HG02885 (cell line): ENCODE data around the gene TRAPPC12.
"Not testable (repeated sequence)": the region's sequence is repeated elsewhere in the genome, so short reads cannot be mapped to it uniquely, and the experiment has no call there.

Experiments
- ATAC-seq: cut with Tn5 transposase; IDR thresholded peaks from one replicate; pipeline ENCODE4 v1.9.1; 2021; ENCODE audit warnings: mild to moderate bottlenecking; ENCODE audit not compliant: unreplicated experiment, poor library complexity

The TRAPPC12 gene

GRCh38 chr2:3365219-3365618, 14.3 kb upstream of the TRAPPC12 start:
- no peak for ATAC-seq

DNA sequence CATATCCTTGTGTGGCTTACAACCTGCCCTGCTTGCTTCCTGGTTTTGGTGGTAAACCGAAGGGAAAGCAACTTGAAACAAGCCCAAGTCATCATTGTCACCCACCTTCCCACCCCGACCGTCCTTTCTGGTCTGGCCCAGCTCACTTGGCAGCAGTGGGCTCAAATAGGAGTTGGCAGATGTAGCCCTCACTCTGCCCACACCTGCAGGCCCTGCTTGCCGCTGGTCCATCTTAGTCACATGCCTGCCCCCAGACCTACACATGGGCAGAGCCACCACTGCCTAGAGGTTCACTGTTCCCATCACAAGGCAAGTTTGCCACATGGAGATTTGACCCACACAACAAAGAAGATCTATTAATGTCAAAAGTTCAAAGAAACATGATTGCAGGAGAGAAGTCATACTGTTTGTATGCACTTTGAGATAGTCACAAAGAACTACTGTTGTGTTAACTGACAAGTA, 11.2 kb upstream of the TRAPPC12 start:
- ATAC-seq = no peak

GRCh38 chr2:3369340-3370181, 9.9 kb upstream of the TRAPPC12 start:
- ATAC-seq = not testable (repeated sequence)

DNA sequence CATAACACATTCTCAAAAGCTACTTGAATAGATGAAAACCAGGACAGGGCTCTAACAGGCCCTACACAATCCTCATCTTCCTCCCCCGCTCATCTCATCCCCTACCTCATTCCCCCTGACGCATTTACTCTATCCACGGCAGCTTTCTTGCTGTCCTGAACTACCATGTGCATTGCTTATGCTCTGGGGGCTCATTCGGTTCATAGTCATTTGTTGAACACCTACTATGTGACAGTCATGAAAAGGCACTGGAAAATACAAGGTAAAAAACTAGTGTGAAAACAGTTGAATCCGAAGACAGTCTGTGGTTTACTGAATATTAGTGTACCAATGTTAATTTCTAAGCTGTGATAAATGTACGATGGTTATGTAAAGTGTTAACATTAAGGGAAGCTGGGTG, 2.7 kb upstream of the TRAPPC12 start:
- ATAC-seq = no peak

GRCh38 chr2:3377279-3377611, 2.2 kb upstream of the TRAPPC12 start:
- ATAC-seq = peak; percentile 25

DNA sequence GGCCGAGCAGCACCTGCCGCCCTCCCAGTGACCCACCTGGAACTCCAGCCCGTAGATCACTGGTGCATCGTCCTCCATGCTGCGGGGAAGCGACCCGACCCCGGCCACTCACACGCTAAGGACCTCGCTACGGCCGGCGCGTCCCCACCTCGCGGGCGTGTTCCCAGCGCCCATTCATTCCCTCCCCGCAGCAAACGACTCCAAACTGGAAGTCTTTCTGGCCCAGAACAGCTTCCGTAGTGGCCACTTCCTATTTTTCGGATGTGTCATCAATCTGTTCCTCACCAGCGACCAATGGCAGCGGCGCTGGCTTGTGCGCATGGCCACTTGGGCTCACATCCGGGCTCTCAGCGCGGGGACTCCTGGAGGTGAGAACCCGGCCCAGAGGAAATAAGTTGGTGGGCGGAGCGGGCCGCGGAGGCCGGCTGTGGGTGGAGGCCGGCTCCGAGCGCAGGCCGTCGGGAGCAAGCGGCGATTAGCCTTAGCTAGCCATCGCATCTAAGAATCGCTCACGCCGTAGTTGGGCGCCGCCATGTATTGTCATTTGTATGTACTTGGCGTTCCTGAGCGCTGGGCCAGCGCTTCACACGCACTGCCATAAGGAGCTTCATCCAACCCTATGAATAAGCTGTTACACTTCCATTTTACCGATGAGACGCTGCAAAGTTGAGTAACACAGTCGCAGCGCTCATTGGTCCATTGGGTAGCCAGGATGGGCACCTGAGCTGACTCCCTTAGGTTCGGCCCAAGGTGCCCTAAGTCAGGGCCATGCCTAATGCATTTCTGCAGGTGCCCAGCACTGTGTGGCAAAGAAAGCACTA, 1.7 kb upstream of the TRAPPC12 start, which contains the start of gene EIPR1:
Gene EIPR1 (minus strand): TSS at position 207 of the 821 bp plus-strand sequence. CDS start 129 bp downstream, at position 78.
- peak; percentile 82 for ATAC-seq

- no peak for ATAC-seq
These were observed 201 bp upstream of the TRAPPC12 start for GRCh38 chr2:3379339-3379646.

DNA sequence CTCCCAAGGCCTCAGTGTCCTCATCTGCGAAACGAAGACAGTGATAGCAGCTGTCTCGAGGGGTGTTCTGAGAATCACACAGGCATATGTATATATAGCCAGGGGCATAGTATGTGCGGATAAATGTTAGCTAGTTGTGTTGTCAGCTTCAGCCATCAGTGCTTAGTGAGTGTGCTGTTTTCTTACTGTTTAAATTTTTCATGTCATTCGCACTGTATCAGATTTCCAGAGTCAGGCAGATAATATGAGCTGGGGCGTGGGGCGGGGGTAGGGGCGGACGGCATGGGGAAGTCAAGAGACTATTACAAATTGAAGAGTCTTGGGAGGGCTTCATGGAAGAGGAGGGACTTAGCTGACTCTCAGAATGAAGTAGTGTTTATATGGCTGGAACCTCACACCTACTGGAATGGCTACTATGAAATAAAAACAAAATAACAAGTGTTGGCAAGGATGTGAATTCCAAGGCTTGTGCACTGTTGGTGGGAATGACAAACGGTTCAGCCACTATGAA, 7.0 kb downstream of the TRAPPC12 start:
- ATAC-seq = no peak

DNA sequence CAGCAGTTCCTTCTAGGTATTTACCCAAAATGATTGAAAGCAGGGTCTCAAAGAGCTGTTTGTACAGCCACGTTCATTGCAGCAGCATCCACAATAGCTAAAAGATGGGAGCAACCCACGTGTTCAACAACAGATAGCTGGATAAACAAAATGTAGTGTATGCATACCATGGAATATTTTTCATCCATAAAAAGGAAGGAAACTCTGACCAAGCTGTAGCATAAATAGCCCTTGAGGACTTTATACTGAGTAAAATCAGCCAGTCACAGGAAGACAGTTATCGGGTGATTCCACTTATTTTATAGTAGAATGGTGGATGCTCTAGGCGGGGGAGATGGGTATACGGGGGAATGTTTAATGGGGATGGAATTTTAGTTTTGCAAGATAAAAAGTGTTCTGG, 7.5 kb downstream of the TRAPPC12 start:
- no peak for ATAC-seq

- no peak for ATAC-seq
These were observed 8.3 kb downstream of the TRAPPC12 start for GRCh38 chr2:3387644-3388411.

DNA sequence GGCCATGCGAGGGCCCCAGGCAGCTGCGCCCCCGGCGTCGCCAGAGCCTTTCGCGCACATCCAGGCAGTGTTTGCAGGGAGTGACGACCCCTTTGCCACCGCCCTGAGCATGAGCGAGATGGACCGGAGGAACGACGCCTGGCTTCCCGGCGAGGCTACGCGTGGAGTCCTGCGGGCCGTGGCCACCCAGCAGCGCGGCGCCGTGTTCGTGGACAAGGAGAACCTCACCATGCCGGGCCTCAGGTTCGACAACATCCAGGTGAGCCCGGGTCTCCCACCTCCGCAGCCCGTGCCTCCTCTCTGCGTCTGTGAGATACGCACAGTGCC, 8.9 kb downstream of the TRAPPC12 start:
- no peak for ATAC-seq

DNA sequence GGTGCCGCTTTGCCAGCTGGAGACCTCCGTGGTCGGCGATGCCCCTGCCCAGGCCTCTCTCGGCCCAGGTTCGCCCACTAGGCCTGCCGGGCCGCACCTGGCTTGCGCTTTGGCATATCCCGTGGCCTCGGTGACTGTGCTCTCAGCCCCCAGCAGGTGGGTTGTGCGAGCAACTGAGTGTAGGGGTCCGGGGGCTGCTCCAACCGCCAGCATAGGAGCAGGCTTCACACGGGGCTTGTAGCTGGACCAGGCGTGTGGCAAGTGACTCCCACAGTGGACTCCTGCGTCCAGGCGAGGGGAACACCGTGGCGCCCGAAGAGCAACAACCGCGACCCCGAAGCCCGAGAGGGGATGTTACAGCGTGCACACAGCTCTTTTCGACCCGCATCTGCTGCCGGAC, 9.7 kb downstream of the TRAPPC12 start:
- no peak for ATAC-seq

DNA sequence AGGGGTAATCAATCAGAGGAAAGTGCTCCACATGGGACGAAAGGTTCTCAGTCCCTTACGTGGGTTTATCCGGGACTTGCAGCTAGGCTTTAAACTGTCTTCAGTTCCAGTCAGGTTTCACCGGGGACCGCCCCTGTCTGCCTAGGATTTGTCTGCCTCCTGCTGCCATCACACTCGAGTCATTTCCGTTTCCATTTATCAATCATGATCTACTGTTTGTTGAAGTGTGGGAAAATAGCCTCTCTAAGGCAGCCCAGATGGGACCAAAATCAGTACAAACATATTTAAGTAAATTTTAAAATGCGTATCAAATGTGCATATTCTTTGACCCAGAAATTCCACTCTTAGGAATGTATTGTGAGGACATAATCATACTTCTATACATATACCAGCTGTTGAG, 10.5 kb downstream of the TRAPPC12 start:
- no peak for ATAC-seq

GRCh38 chr2:3392216-3392615, 12.7 kb downstream of the TRAPPC12 start:
- no peak for ATAC-seq

GRCh38 chr2:3396920-3397559, 17.5 kb downstream of the TRAPPC12 start:
- ATAC-seq = no peak

GRCh38 chr2:3398857-3399256, 19.4 kb downstream of the TRAPPC12 start:
- no peak for ATAC-seq

DNA sequence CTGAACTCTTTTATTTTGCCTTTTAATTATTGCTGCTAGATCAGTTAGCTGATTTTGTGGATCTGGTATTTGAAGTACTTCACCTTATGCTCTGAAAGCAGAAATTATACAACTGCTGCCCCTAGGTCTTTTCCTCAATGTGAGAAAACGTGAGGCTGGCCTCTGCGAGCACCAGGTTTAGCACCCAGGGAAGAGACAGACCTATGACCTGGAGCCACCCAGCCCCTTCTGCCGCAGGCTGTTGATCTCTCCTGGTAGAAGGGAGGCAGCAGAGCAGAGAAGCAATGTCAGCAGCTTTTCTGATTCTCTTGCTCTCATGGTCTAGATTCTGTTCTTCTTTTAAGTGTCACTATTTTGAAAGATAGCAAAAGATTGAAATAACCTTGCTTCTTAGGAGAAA, 19.9 kb downstream of the TRAPPC12 start:
- ATAC-seq = no peak

DNA sequence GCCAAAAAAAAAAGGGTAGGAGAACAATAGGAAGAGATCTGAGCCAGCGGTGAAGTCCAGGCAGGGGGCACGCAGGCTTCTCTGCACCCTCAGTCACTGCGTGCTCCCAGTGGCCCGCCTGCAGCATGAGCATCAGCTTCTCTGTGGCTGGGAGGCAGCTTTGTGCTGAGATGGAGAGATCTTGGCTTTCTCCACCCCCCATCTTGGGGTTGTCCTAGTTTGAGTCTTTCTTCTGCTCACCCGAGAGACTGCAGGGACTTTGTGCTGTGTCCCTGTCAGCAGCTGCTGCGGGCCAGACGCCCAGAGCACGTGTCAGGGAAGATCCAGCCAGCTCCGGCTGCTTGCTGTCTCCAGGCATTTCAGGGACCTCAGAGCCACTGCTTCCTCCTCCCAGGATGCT, 20.3 kb downstream of the TRAPPC12 start:
- no peak for ATAC-seq

DNA sequence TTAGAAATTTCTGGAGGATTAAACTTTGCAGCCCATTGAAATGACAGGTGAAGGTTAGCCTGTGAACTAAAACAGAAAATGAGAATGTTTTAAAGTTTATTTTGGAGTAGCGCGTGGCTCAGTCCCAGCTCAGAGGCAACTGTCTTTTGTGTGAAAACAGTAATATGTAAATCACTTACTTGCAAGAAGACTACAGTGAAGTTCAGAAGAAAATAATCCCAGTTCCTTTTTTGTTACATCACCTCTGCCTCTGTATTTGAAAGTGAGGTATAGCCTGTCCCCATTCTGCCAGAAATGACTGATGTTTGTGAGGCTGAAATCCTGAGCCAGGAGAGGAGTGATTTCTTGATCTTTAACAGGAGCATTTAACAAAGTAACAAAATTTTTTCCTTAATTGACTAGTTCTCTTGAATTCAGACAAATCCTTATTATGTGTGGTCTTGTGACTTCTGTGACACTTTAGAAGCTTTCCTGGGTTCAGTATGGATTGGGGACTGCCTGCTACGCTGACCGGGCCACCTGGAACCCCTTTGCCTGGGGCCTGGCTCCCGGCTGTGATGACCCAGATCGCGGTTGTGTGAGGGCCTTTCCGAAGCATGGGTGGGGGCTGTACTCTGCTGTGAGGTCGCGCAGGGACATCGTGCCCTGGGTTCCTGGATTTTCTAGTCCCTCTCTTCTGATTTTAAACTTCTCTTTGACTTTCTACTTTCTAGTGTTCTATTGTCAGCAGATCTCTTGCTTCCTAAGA, 24.3 kb downstream of the TRAPPC12 start:
- peak; percentile 100 for ATAC-seq
